NB4 (cell line): Measurements from ENCODE around the gene NUP62.

Source experiments
- DNase-seq: peaks from one replicate; pipeline ENCODE4 v3.0.0; 2010; ENCODE audit warnings: low read depth
- H3K4me3 ChIP-seq: one replicate; pipeline ENCODE4 v1.5.1; 2011; ENCODE audit warnings: mild to moderate bottlenecking, low read depth, low read length, moderate library complexity
- CTCF ChIP-seq: IDR thresholded peaks from one replicate; pipeline ENCODE4 v1.5.1; 2012; ENCODE audit warnings: low read depth, low read length
- MYC ChIP-seq: IDR thresholded peaks from 2 replicates; pipeline ENCODE4 v1.6.1; 2011; ENCODE audit warnings: low read depth, low read length
- POLR2A ChIP-seq: IDR thresholded peaks from 2 replicates; pipeline ENCODE4 v1.6.1; 2011; ENCODE audit warnings: mild to moderate bottlenecking; ENCODE audit not compliant: insufficient read length; ENCODE audit errors: extremely low read depth
- TF ChIP-seq, protein P1 (sequence below): IDR thresholded peaks from 2 replicates; pipeline ENCODE4 v1.6.1; 2011; ENCODE audit warnings: low read depth, low read length

The NUP62 gene

DNA sequence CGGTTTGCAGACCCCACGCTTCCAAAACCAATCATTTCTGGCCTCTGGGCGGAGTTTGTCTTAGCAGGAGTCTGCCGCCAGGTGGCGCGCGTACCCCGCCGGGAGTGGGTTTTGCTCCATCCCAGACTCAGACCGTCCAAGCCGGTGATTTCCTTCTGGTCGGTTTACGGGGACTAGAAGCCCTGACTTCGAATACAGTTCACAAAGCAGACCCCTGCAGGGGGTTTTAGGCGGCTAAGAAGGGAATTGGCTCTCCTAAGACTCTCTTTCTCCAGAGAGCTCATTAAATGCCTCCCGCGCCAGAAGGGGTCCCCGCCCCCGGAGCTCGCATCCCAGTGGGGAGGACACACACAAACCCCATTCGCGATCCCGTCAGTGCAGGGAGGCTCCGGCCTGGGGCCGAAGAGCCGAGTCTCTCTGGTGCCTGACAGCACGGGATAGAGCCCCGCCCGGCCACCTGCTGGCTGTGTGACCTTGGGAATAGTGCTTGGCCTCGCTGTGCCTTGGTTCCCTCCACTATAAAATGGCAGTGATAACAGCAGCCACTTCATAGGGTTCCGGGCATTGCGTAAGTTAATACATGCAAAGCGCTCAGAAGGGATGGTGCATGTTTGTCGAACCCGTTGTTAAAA lies 8.6 kb upstream of the NUP62 start:
- DNase-seq = peak; percentile 78
- no peak overlapping the region for H3K4me3 ChIP-seq

GRCh38 chr19:49936549-49936948 lies 7.2 kb upstream of the NUP62 start:
- DNase-seq = no peak
- TF ChIP-seq, protein P1, sequence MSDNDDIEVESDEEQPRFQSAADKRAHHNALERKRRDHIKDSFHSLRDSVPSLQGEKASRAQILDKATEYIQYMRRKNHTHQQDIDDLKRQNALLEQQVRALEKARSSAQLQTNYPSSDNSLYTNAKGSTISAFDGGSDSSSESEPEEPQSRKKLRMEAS = no peak
- TF ChIP-seq MYC = no peak

More for the DNA sequence above, 8.6 kb upstream of the NUP62 start:
- TF ChIP-seq POLR2A = no peak
- TF ChIP-seq CTCF = peak; percentile 94
- TF ChIP-seq, protein P1 = no peak
- TF ChIP-seq MYC = no peak

GRCh38 chr19:49933643-49934042 lies 4.3 kb upstream of the NUP62 start:
- H3K4me3 ChIP-seq = no peak overlapping the region
- DNase-seq = no peak
- TF ChIP-seq MYC (no peak), POLR2A (no peak), CTCF (no peak)
- TF ChIP-seq, protein P1 = no peak

More at GRCh38 chr19:49936549-49936948, 7.2 kb upstream of the NUP62 start:
- no peak overlapping the region for H3K4me3 ChIP-seq

- H3K4me3 ChIP-seq = no peak overlapping the region
- no peak for DNase-seq
- TF ChIP-seq CTCF = no peak
- TF ChIP-seq POLR2A = no peak
- TF ChIP-seq, protein P1 = no peak
These were observed 3.4 kb upstream of the NUP62 start for GRCh38 chr19:49932731-49933131.

- no peak overlapping the region for H3K4me3 ChIP-seq
- TF ChIP-seq CTCF (no peak), MYC (no peak), POLR2A (no peak)
- TF ChIP-seq, protein P1 = no peak
- DNase-seq = no peak
These were observed 2.7 kb upstream of the NUP62 start for GRCh38 chr19:49932041-49932451.

DNA sequence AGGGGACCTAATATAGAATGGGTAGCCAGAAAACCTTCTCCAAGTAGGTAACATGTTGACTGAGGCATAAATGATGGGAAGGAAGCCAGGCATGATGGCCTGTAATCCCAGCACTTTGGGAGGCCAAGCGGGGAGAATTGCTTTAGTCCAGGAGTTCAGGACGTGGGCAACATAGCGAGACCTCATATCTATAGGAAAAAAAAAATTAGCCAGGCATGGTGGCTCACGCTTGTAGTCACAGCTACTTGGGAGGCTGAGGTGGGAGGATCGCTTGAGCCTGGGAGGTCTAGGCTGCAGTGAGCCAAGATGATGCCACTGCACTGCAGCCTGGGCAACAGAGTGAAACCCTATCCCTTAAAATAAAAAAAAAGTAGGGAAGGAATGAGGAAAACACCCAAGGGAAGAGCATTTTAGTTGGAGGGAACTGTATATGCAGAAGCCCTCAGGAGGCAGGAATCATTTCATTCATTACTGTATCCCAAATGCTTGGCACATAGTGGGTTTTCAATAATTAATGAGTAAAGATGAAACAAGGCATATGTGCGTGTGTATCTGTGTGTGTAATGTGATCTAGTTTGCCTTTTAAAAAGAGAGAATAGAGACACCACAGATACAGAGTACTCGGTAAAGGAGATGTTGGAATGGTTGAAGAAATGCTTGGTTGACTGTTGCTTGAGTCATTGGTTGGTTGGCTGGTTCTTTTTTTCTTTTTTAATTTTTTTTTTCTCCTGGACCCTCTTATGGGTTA lies 2.2 kb upstream of the NUP62 start:
- TF ChIP-seq POLR2A (no peak), CTCF (no peak), MYC (no peak)
- TF ChIP-seq, protein P1 = no peak
- no peak for DNase-seq
- no peak overlapping the region for H3K4me3 ChIP-seq
